ENCODE data around the gene SHISA9. TPM values are rescaled to one million over a fixed set of nuclear protein-coding genes. Genes with fewer than 3 reads are reported as not detected.

Gene SHISA9
- total RNA-seq, 2 donors from 2014 or later, result 0.21 to 3.4 TPM

DNA sequence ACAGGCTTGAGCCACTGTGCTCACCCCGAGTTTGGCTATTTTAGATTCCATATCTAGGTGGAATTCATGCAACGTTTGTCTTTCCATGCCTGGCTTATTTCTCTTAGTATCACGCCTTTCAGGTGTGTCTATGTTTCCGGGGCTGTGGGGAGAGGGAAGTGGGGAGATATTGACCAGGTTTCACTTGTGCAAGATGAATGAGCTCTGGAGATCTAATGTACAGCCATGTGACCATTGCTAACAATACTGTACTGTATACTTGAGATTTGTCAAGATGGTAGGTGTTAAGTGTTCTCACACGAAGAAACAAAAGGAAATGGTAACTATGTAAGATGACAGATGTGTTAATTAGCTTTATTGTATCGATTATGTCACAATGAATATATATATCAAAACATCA, 199.6 kb downstream of the SHISA9 start:
- no peak overlapping the region for H3K4me3 ChIP-seq
- TF ChIP-seq, protein P1, sequence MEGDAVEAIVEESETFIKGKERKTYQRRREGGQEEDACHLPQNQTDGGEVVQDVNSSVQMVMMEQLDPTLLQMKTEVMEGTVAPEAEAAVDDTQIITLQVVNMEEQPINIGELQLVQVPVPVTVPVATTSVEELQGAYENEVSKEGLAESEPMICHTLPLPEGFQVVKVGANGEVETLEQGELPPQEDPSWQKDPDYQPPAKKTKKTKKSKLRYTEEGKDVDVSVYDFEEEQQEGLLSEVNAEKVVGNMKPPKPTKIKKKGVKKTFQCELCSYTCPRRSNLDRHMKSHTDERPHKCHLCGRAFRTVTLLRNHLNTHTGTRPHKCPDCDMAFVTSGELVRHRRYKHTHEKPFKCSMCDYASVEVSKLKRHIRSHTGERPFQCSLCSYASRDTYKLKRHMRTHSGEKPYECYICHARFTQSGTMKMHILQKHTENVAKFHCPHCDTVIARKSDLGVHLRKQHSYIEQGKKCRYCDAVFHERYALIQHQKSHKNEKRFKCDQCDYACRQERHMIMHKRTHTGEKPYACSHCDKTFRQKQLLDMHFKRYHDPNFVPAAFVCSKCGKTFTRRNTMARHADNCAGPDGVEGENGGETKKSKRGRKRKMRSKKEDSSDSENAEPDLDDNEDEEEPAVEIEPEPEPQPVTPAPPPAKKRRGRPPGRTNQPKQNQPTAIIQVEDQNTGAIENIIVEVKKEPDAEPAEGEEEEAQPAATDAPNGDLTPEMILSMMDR (IDR thresholded peaks at IDR 0.05), result no peak
- no peaks in the 10 kb centered on the region for H3K27me3 ChIP-seq (replicated peaks; ENCODE audit: insufficient read depth)
- ATAC-seq (ENCODE audit: insufficient number of reproducible peaks, low FRiP score, low read depth) (no peak), DNase-seq (ENCODE audit: low spot score) (no peak)
- no peak overlapping the region for H3K27ac ChIP-seq
- H3K9me3 ChIP-seq, result peaks cover 2% of the 10 kb centered on the region
- H3K36me3 ChIP-seq, result no peaks in the 10 kb centered on the region
- H3K4me1 ChIP-seq (ENCODE audit: control insufficient read depth in 1 of 2, low read depth in 2 of 2), result no peaks in the 10 kb centered on the region

DNA sequence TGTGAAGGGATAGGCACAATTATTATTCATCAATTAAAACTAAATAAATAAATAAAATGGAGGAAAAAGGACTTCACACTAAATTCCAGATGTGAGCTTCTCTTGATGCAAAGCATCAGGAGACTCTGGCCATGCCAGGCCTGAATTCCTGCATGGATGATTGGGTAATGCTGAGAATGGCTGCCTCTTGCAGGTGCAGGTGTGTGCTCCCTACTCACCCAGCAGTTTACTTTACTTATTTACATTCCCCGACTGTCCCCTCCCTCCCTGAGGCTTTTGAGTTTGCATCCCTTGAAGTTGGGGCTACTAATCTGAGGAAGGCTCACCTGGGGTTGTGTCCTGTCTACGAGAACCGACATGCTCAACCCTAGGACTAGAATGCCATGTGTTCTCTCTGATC, 200.4 kb downstream of the SHISA9 start:
- H3K9me3 ChIP-seq, result peaks cover 2% of the 10 kb centered on the region
- H3K36me3 ChIP-seq, result no peaks in the 10 kb centered on the region
- DNase-seq (ENCODE audit: low spot score), result no peak
- no peak for ATAC-seq (ENCODE audit: insufficient number of reproducible peaks, low FRiP score, low read depth)
- no peaks in the 10 kb centered on the region for H3K27me3 ChIP-seq (replicated peaks; ENCODE audit: insufficient read depth)
- H3K27ac ChIP-seq, result no peak overlapping the region
- TF ChIP-seq, protein P1 (IDR thresholded peaks at IDR 0.05), result no peak
- H3K4me3 ChIP-seq, result no peak overlapping the region
- H3K4me1 ChIP-seq (ENCODE audit: control insufficient read depth in 1 of 2, low read depth in 2 of 2), result no peaks in the 10 kb centered on the region

DNA sequence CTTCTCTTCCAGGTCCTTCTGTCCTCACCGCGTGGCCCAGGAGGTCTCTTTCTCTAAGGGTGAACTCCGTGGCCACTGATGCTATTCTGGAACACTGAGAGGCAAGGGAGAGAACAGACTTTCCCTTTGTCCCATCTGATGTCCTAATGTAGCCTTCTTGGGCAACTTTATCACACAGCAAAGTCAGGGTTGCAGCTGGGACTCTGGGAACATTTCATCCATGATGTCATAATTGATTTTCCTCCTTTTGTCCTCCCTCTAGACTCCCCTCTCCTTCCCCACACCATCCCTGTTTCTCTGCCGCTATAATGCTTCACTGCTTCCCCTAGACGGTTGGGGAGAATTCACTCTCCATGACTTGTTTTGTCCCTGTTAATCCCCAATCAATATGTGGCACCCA, 201.0 kb downstream of the SHISA9 start:
- Histone ChIP-seq H3K27ac (no peak overlapping the region), H3K4me3 (no peak overlapping the region), H3K36me3 (no peaks in the 10 kb centered on the region), H3K9me3 (peaks cover 2% of the 10 kb centered on the region), H3K27me3 (replicated peaks; ENCODE audit: insufficient read depth) (no peaks in the 10 kb centered on the region), H3K4me1 (ENCODE audit: control insufficient read depth in 1 of 2, low read depth in 2 of 2) (no peaks in the 10 kb centered on the region)
- ATAC-seq (ENCODE audit: insufficient number of reproducible peaks, low FRiP score, low read depth) (no peak), DNase-seq (ENCODE audit: low spot score) (no peak)
- TF ChIP-seq, protein P1 (IDR thresholded peaks at IDR 0.05), result no peak

DNA sequence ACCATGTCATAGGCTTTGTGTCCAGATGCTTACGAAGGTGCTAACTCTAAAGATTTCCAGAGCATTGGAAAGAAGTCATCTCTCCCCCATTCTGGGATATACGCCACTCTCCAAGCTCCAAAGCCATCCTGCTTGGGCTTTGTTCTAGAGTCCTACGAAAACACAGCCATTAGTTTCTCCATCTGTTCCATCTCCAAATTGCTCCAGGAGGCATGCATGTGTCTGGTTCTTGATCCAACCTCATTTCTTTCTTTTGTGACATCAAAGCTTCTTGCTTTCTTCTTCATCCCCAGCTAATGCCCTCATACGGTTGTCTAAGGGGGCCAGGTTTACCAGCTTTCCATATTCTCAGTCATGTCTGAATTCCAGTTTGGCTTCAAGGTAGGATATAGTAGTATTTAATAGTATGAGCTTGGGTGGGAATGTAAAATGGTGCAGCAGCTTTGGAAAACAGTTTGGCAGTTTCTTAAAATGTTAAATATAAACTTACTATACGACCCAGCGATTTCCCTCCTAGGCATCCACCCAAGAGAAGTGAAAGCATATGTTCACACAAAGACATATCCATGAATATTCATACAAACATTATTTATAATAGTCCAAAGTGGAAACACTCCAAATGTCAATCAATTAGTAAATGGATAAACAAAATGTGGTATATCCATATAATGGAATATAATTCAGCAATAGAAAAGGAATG, 202.6 kb downstream of the SHISA9 start:
- no peak for ATAC-seq (ENCODE audit: insufficient number of reproducible peaks, low FRiP score, low read depth)
- H3K36me3 ChIP-seq, result no peaks in the 10 kb centered on the region
- DNase-seq (ENCODE audit: low spot score), result no peak
- no peak overlapping the region for H3K27ac ChIP-seq
- H3K9me3 ChIP-seq, result peaks cover 2% of the 10 kb centered on the region
- no peak overlapping the region for H3K4me3 ChIP-seq
- H3K4me1 ChIP-seq (ENCODE audit: control insufficient read depth in 1 of 2, low read depth in 2 of 2), result no peaks in the 10 kb centered on the region
- no peaks in the 10 kb centered on the region for H3K27me3 ChIP-seq (replicated peaks; ENCODE audit: insufficient read depth)
- TF ChIP-seq, protein P1 (IDR thresholded peaks at IDR 0.05), result no peak

DNA sequence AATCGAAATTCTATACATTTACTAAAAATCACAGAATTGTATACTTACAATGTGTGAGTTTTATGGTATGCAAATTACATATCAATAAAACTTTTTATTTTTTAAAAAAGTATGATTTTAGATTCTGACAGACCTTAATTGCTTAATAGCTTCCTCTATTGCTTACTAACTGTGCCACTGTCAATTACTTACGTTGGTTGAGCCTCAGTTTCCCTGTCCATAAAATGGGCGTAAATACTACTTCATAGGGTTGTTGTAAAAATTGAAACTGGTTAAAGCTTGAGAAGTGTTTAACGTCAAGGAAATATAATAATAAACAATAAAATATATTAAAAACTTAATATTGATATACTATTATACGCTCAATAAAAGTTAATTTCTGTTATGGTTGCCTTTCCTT, 203.4 kb downstream of the SHISA9 start:
- TF ChIP-seq, protein P1 (IDR thresholded peaks at IDR 0.05), result no peak
- DNase-seq (ENCODE audit: low spot score) (no peak), ATAC-seq (ENCODE audit: insufficient number of reproducible peaks, low FRiP score, low read depth) (no peak)

More for the DNA sequence above, 203.4 kb downstream of the SHISA9 start:
- no peaks in the 10 kb centered on the region for H3K27me3 ChIP-seq (replicated peaks; ENCODE audit: insufficient read depth)
- H3K4me1 ChIP-seq (ENCODE audit: control insufficient read depth in 1 of 2, low read depth in 2 of 2), result peaks cover 3 to 5% of the 10 kb centered on the region in 2 donors
- peaks cover 2% of the 10 kb centered on the region for H3K9me3 ChIP-seq
- H3K27ac ChIP-seq, result no peak overlapping the region
- no peaks in the 10 kb centered on the region for H3K36me3 ChIP-seq
- H3K4me3 ChIP-seq, result no peak overlapping the region
